ENCODE measurements around the gene PPM1D. TPM values are rescaled to one million over a fixed set of nuclear protein-coding genes. Genes with fewer than 3 reads are reported as not detected.

PPM1D gene
- total and polyA plus RNA-seq, 2 experiments from 2014 or later, result 7.9 to 8.1 TPM

- Histone ChIP-seq H4K20me1 (ENCODE audit: insufficient read depth) (peaks cover 4% of the 10 kb centered on the region; the same call in 1 of the 2 replicates), H3K9ac (no peak overlapping the region), H3F3A (ENCODE audit: insufficient read depth) (no peaks in the 10 kb centered on the region), H3K27me3 (replicated peaks; ENCODE audit: insufficient read depth) (no peaks in the 10 kb centered on the region), H3K4me1 (ENCODE audit: insufficient read depth) (0 out of 2 replicates have a peak, but pooled peaks cover 12% of the 10 kb centered on the region), H3K9me2 (ENCODE audit: insufficient read depth) (no peaks in the 10 kb centered on the region), H3K36me3 (ENCODE audit: low read depth) (no peaks in the 10 kb centered on the region), H2AFZ (no peak overlapping the region), H3K79me2 (ENCODE audit: insufficient read depth) (peaks cover 100% of the 10 kb centered on the region), H3K27ac (no peak overlapping the region), H3K4me3 (no peak overlapping the region), H3K9me3 (ENCODE audit: low read depth) (no peaks in the 10 kb centered on the region), H3K4me2 (ENCODE audit: unreplicated experiment) (no peak overlapping the region)
- in situ Hi-C loops (cut with MboI), result no loop called here
- no peak for DNase-seq
- WGBS, 2 experiments (ENCODE audit: low coverage in 1 of 2, low lambda C conversion rate in 2 of 2, missing lambda C conversion rate in 2 of 2), result 85 to 87% methylated on average over 7 of the region's 7 CpGs
- TF ChIP-seq EZH2phosphoT487 (IDR thresholded peaks at IDR 0.05; ENCODE audit: insufficient read depth, low read depth) (no peak), EZH2 (IDR thresholded peaks at IDR 0.05; ENCODE audit: insufficient read depth, poor library complexity, severe bottlenecking) (no peak)
These were observed 15.1 kb downstream of the PPM1D start for GRCh38 chr17:60615108-60615507.

- no peak for TF ChIP-seq EZH2 (IDR thresholded peaks at IDR 0.05; ENCODE audit: insufficient read depth, poor library complexity, severe bottlenecking)
- no peak for TF ChIP-seq EZH2phosphoT487 (IDR thresholded peaks at IDR 0.05; ENCODE audit: insufficient read depth, low read depth)
- DNase-seq, result no peak
- H3K9ac ChIP-seq, result no peak overlapping the region
- H3F3A ChIP-seq (ENCODE audit: insufficient read depth), result no peaks in the 10 kb centered on the region
- H2AFZ ChIP-seq, result no peak overlapping the region
- H3K4me3 ChIP-seq, result no peak overlapping the region
- H3K79me2 ChIP-seq (ENCODE audit: insufficient read depth), result peaks cover 100% of the 10 kb centered on the region
- no peak overlapping the region for H3K27ac ChIP-seq
- in situ Hi-C loops (cut with MboI), result no loop called here
- H3K9me3 ChIP-seq (ENCODE audit: low read depth), result no peaks in the 10 kb centered on the region
- peaks cover 4% of the 10 kb centered on the region; the same call in 1 of the 2 replicates for H4K20me1 ChIP-seq (ENCODE audit: insufficient read depth)
- WGBS, 2 experiments (ENCODE audit: low coverage in 1 of 2, low lambda C conversion rate in 2 of 2, missing lambda C conversion rate in 2 of 2), result 96 to 100% methylated on average over 3 of the region's 3 CpGs
- 0 out of 2 replicates have a peak, but pooled peaks cover 12% of the 10 kb centered on the region for H3K4me1 ChIP-seq (ENCODE audit: insufficient read depth)
- no peaks in the 10 kb centered on the region for H3K9me2 ChIP-seq (ENCODE audit: insufficient read depth)
- H3K4me2 ChIP-seq (ENCODE audit: unreplicated experiment), result no peak overlapping the region
- no peaks in the 10 kb centered on the region for H3K27me3 ChIP-seq (replicated peaks; ENCODE audit: insufficient read depth)
- H3K36me3 ChIP-seq (ENCODE audit: low read depth), result no peaks in the 10 kb centered on the region
These were observed 15.8 kb downstream of the PPM1D start for GRCh38 chr17:60615840-60616239.

GRCh38 chr17:60618080-60618479 is 18.1 kb downstream of the PPM1D start:
- H2AFZ ChIP-seq, result no peak overlapping the region
- peaks cover 4% of the 10 kb centered on the region; the same call in 1 of the 2 replicates for H4K20me1 ChIP-seq (ENCODE audit: insufficient read depth)
- 0 out of 2 replicates have a peak, but pooled peaks cover 12% of the 10 kb centered on the region for H3K4me1 ChIP-seq (ENCODE audit: insufficient read depth)
- H3K9me3 ChIP-seq (ENCODE audit: low read depth), result no peaks in the 10 kb centered on the region
- H3K27ac ChIP-seq, result no peak overlapping the region
- in situ Hi-C loops (cut with MboI), result no loop called here
- no peaks in the 10 kb centered on the region for H3F3A ChIP-seq (ENCODE audit: insufficient read depth)
- no peak for DNase-seq
- H3K36me3 ChIP-seq (ENCODE audit: low read depth), result no peaks in the 10 kb centered on the region
- TF ChIP-seq EZH2phosphoT487 (IDR thresholded peaks at IDR 0.05; ENCODE audit: insufficient read depth, low read depth) (no peak), EZH2 (IDR thresholded peaks at IDR 0.05; ENCODE audit: insufficient read depth, poor library complexity, severe bottlenecking) (no peak)
- H3K27me3 ChIP-seq (replicated peaks; ENCODE audit: insufficient read depth), result no peaks in the 10 kb centered on the region
- H3K4me2 ChIP-seq (ENCODE audit: unreplicated experiment), result no peak overlapping the region
- H3K79me2 ChIP-seq (ENCODE audit: insufficient read depth), result peaks cover 100% of the 10 kb centered on the region
- H3K9me2 ChIP-seq (ENCODE audit: insufficient read depth), result no peaks in the 10 kb centered on the region
- H3K4me3 ChIP-seq, result no peak overlapping the region
- 99 to 100% methylated on average over 3 of the region's 3 CpGs for WGBS, 2 experiments (ENCODE audit: low coverage in 1 of 2, low lambda C conversion rate in 2 of 2, missing lambda C conversion rate in 2 of 2)
- H3K9ac ChIP-seq, result no peak overlapping the region

GRCh38 chr17:60618854-60619526 is 19.0 kb downstream of the PPM1D start:
- H3K4me2 ChIP-seq (ENCODE audit: unreplicated experiment), result no peak overlapping the region
- H3K9ac ChIP-seq, result no peak overlapping the region
- in situ Hi-C loops (cut with MboI), result no loop called here
- H3K9me3 ChIP-seq (ENCODE audit: low read depth), result no peaks in the 10 kb centered on the region
- no peaks in the 10 kb centered on the region for H3K9me2 ChIP-seq (ENCODE audit: insufficient read depth)
- no peak for TF ChIP-seq EZH2phosphoT487 (IDR thresholded peaks at IDR 0.05; ENCODE audit: insufficient read depth, low read depth)
- TF ChIP-seq EZH2 (IDR thresholded peaks at IDR 0.05; ENCODE audit: insufficient read depth, poor library complexity, severe bottlenecking), result no peak
- no peaks in the 10 kb centered on the region for H3F3A ChIP-seq (ENCODE audit: insufficient read depth)
- H2AFZ ChIP-seq, result no peak overlapping the region
- no peaks in the 10 kb centered on the region for H3K27me3 ChIP-seq (replicated peaks; ENCODE audit: insufficient read depth)
- no peak overlapping the region for H3K27ac ChIP-seq
- 0 out of 2 replicates have a peak, but pooled peaks cover 12% of the 10 kb centered on the region for H3K4me1 ChIP-seq (ENCODE audit: insufficient read depth)
- H3K79me2 ChIP-seq (ENCODE audit: insufficient read depth), result peaks cover 100% of the 10 kb centered on the region
- DNase-seq, result no peak
- WGBS, 2 experiments (ENCODE audit: low coverage in 1 of 2, low lambda C conversion rate in 2 of 2, missing lambda C conversion rate in 2 of 2), result 53 to 60% methylated on average over 3 of the region's 3 CpGs
- H3K4me3 ChIP-seq, result no peak overlapping the region
- no peaks in the 10 kb centered on the region for H3K36me3 ChIP-seq (ENCODE audit: low read depth)
- H4K20me1 ChIP-seq (ENCODE audit: insufficient read depth), result peaks cover 4% of the 10 kb centered on the region; the same call in 1 of the 2 replicates
